AG04449 (cell line): ENCODE measurements around the gene STAMBP.

Experiments
- CTCF ChIA-PET: fragments of 350-600 bp; formaldehyde crosslinking; extraction: SDS; loops from one replicate; lab custom pipeline; 2021; ENCODE audit warnings: antibody characterized with exemption; lab: Yijun Ruan, JAX
- POLR2A ChIA-PET: fragments of 400-600, 350-600 bp; formaldehyde crosslinking; extraction: SDS; loops from one replicate; lab custom pipeline; 2020; ENCODE audit warnings: antibody characterized with exemption, inconsistent platforms; lab: Yijun Ruan, JAX
- DNase-seq: peaks from one replicate; pipeline ENCODE4 v3.0.0-alpha.2; 2010; ENCODE audit warnings: low read depth, low spot score
- H3K4me3 ChIP-seq: 2 replicates; pipeline ENCODE4 v1.5.1; 2011; ENCODE audit warnings: low read depth, mild to moderate bottlenecking, control low read depth, low read length
- TF ChIP-seq, protein P1 (sequence below): IDR thresholded peaks from one replicate; pipeline ENCODE4 v1.5.1; 2011; ENCODE audit warnings: mild to moderate bottlenecking, moderate library complexity, low read length, control low read depth, inconsistent platforms; ENCODE audit not compliant: insufficient read depth; ENCODE audit errors: missing control alignments

Gene STAMBP

GRCh38 chr2:73922681-73923080 is 93.9 kb downstream of the STAMBP start:
- ChIA-PET CTCF (no interaction called here), POLR2A (no interaction called here)
- TF ChIP-seq, protein P1, sequence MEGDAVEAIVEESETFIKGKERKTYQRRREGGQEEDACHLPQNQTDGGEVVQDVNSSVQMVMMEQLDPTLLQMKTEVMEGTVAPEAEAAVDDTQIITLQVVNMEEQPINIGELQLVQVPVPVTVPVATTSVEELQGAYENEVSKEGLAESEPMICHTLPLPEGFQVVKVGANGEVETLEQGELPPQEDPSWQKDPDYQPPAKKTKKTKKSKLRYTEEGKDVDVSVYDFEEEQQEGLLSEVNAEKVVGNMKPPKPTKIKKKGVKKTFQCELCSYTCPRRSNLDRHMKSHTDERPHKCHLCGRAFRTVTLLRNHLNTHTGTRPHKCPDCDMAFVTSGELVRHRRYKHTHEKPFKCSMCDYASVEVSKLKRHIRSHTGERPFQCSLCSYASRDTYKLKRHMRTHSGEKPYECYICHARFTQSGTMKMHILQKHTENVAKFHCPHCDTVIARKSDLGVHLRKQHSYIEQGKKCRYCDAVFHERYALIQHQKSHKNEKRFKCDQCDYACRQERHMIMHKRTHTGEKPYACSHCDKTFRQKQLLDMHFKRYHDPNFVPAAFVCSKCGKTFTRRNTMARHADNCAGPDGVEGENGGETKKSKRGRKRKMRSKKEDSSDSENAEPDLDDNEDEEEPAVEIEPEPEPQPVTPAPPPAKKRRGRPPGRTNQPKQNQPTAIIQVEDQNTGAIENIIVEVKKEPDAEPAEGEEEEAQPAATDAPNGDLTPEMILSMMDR: no peak
- DNase-seq: no peak
- no peak overlapping the region for H3K4me3 ChIP-seq
